Caco-2 (cell line): Measurements from ENCODE around the gene AMPH. TPM values are rescaled to one million over a fixed set of nuclear protein-coding genes. Genes with fewer than 3 reads are reported as not detected.

Source experiments
- BruUV-seq: library from RNA; stranded (reverse); fragments of 400-500 nt; replicated peaks from 2 replicates; lab custom pipeline; 2021; lab: Mats Ljungman, UMichigan
- CTCF ChIA-PET: fragments of 300-600 bp; sonication (Branson Sonifier 250); formaldehyde crosslinking; loops from one replicate; lab custom pipeline; 2022; ENCODE audit warnings: antibody characterized with exemption; lab: Charles Lee
- POLR2A ChIA-PET: fragments of 300-600 bp; sonication (Branson Sonifier 250); formaldehyde crosslinking; loops from one replicate; lab custom pipeline; 2022; ENCODE audit warnings: antibody characterized with exemption; lab: Charles Lee
- DNase-seq, 2 experiments: peaks; one replicate each; pipeline versions ENCODE4 v3.0.0 to v3.0.0-alpha.2; 2020 to 2022
- H3K27me3 ChIP-seq: replicated peaks from 2 replicates; pipeline ENCODE4 v1.6.0; 2011; ENCODE audit warnings: low read length; ENCODE audit not compliant: control insufficient read depth, insufficient read depth
- H3K36me3 ChIP-seq: 2 replicates; pipeline ENCODE4 v1.5.1; 2011; ENCODE audit warnings: low read length; ENCODE audit not compliant: control insufficient read depth, insufficient read depth
- H3K4me1 ChIP-seq: fragments of 250-450 bp; sonication (Bioruptor Pico); 2 replicates; pipeline ENCODE4 v1.5.1; 2020; ENCODE audit warnings: mild to moderate bottlenecking
- H3K4me3 ChIP-seq: 2 replicates; pipeline ENCODE4 v1.5.1; 2011; ENCODE audit warnings: low read depth, mild to moderate bottlenecking, control low read depth, low read length
- H3K9me3 ChIP-seq: fragments of 250-450 bp; sonication (Bioruptor Pico); 2 replicates; pipeline ENCODE4 v1.5.1; 2020; ENCODE audit warnings: mild to moderate bottlenecking, moderate library complexity
- H3K27ac Mint-ChIP-seq: one replicate; pipeline ENCODE4 v1.8.0; 2022; ENCODE audit warnings: mixed read lengths; ENCODE audit not compliant: unreplicated experiment
- H3K27me3 Mint-ChIP-seq: one replicate; pipeline ENCODE4 v1.8.0; 2022; ENCODE audit warnings: mixed read lengths; ENCODE audit not compliant: insufficient read depth, unreplicated experiment
- H3K36me3 Mint-ChIP-seq: one replicate; pipeline ENCODE4 v1.8.0; 2022; ENCODE audit warnings: mild to moderate bottlenecking, mixed read lengths; ENCODE audit not compliant: insufficient read depth, unreplicated experiment
- H3K4me1 Mint-ChIP-seq: one replicate; pipeline ENCODE4 v1.8.0; 2022; ENCODE audit warnings: low read depth, mixed read lengths; ENCODE audit not compliant: unreplicated experiment
- H3K4me3 Mint-ChIP-seq: one replicate; pipeline ENCODE4 v1.8.0; 2022; ENCODE audit warnings: mild to moderate bottlenecking, moderate library complexity, mixed read lengths; ENCODE audit not compliant: unreplicated experiment
- H3K9me3 Mint-ChIP-seq: one replicate; pipeline ENCODE4 v1.8.0; 2022; ENCODE audit warnings: mixed read lengths; ENCODE audit not compliant: unreplicated experiment
- intact Hi-C: fragments of 100-400 bp; cut with micrococcal nuclease; formaldehyde crosslinking; loops from one replicate; pipeline ENCODE4 v1.10.0; 2022; ENCODE audit not compliant: unreplicated experiment
- total RNA-seq: library from RNA; stranded (reverse); gene quantifications from 2 replicates; pipeline ENCODE4 v1.2.3, GENCODE V29; 2022
- TF ChIP-seq, protein P1 (sequence below), 2 experiments: fragments of 200-600 bp in 1 of 2; IDR thresholded peaks; 1 replicate in 1 of 2; 2 replicates in 1 of 2; pipeline versions ENCODE4 v1.5.1 to v1.8.0; 2011 to 2022; ENCODE audit warnings: antibody characterized with exemption in 1 of 2, control low read depth in 1 of 2, inconsistent platforms in 1 of 2, low read depth in 1 of 2, low read length in 1 of 2, mild to moderate bottlenecking in 1 of 2, moderate library complexity in 1 of 2; ENCODE audit not compliant: insufficient read depth in 1 of 2, severe bottlenecking in 1 of 2, unreplicated experiment in 1 of 2

The AMPH gene
- total RNA-seq, 1 experiment from 2014 or later, result not detected

DNA sequence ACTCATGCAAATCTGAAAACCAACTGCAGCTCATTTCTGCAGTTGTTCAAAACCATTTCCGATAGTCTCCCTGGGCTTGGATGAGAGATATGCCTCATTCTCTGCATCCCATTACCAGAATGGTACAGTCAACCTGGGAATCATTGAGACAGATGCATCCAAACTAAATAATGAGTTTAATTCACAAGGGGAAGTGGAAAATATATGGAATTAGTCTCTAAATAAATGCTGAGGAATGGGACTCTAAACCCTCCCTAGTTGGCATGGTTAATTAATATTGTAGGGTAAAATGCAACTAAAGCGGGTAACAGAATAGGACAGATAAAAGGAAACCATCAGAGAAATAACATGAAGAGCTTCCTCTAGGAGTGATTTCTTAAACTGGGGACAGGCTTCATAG is 118.9 kb downstream of the AMPH start:
- no TSS peak for BruUV-seq
- intact Hi-C loops, result no loop called here
- ChIA-PET POLR2A (no interaction called here), CTCF (no interaction called here)
- Histone ChIP-seq H3K36me3 (no peaks in the 10 kb centered on the region), H3K27me3 (no peaks in the 10 kb centered on the region; the same call in 1 of the 2 replicates), H3K9me3 (peaks cover 7% of the 10 kb centered on the region; the same call in 1 of the 2 replicates), H3K4me1 (no peaks in the 10 kb centered on the region), H3K4me3 (no peak overlapping the region)
- no peak overlapping the region for H3K27ac Mint-ChIP-seq
- peaks cover 5% of the 10 kb centered on the region for H3K27me3 Mint-ChIP-seq
- TF ChIP-seq, protein P1, sequence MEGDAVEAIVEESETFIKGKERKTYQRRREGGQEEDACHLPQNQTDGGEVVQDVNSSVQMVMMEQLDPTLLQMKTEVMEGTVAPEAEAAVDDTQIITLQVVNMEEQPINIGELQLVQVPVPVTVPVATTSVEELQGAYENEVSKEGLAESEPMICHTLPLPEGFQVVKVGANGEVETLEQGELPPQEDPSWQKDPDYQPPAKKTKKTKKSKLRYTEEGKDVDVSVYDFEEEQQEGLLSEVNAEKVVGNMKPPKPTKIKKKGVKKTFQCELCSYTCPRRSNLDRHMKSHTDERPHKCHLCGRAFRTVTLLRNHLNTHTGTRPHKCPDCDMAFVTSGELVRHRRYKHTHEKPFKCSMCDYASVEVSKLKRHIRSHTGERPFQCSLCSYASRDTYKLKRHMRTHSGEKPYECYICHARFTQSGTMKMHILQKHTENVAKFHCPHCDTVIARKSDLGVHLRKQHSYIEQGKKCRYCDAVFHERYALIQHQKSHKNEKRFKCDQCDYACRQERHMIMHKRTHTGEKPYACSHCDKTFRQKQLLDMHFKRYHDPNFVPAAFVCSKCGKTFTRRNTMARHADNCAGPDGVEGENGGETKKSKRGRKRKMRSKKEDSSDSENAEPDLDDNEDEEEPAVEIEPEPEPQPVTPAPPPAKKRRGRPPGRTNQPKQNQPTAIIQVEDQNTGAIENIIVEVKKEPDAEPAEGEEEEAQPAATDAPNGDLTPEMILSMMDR (IDR thresholded peaks at IDR 0.05; ENCODE audit: insufficient read depth in 1 of 2, low read depth in 1 of 2, low read length in 1 of 2, severe bottlenecking in 1 of 2, unreplicated experiment in 1 of 2), result no peak
- no peak overlapping the region for H3K4me3 Mint-ChIP-seq
- DNase-seq, result no peak
- no peaks in the 10 kb centered on the region for H3K36me3 Mint-ChIP-seq
- H3K4me1 Mint-ChIP-seq, result no peaks in the 10 kb centered on the region
- peaks cover 17% of the 10 kb centered on the region for H3K9me3 Mint-ChIP-seq

DNA sequence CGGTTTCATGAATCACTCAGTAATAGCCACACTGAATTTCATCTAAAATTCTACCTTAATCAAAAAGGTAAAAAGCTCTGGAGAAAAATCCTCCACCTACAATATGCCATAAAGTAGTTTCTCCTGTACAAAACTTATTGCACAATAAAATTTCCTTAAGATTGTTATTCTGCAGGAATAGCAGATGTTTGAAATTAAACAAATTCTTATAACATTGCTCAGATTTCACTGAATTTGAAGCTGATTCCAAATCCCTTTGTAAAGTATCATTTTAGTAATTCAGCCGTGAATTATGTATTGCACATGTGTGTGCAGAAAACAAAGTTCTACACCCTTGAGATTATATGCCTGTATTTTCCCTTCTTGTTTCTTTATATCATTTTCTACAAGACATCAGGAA is 123.8 kb downstream of the AMPH start:
- no peaks in the 10 kb centered on the region for H3K36me3 ChIP-seq
- H3K9me3 ChIP-seq, result no peaks in the 10 kb centered on the region
- no TSS peak for BruUV-seq
- Mint-ChIP-seq H3K4me3 (no peak overlapping the region), H3K4me1 (no peaks in the 10 kb centered on the region), H3K9me3 (no peaks in the 10 kb centered on the region), H3K27me3 (peaks cover 12% of the 10 kb centered on the region), H3K36me3 (no peaks in the 10 kb centered on the region), H3K27ac (no peak overlapping the region)
- H3K27me3 ChIP-seq, result no peaks in the 10 kb centered on the region; the same call in 1 of the 2 replicates
- CTCF ChIA-PET, result no interaction called here
- POLR2A ChIA-PET, result no interaction called here
- intact Hi-C loops, result no loop called here
- H3K4me1 ChIP-seq, result no peaks in the 10 kb centered on the region
- TF ChIP-seq, protein P1 (IDR thresholded peaks at IDR 0.05; ENCODE audit: insufficient read depth in 1 of 2, low read depth in 1 of 2, low read length in 1 of 2, severe bottlenecking in 1 of 2, unreplicated experiment in 1 of 2), result no peak
- no peak for DNase-seq
- no peak overlapping the region for H3K4me3 ChIP-seq

DNA sequence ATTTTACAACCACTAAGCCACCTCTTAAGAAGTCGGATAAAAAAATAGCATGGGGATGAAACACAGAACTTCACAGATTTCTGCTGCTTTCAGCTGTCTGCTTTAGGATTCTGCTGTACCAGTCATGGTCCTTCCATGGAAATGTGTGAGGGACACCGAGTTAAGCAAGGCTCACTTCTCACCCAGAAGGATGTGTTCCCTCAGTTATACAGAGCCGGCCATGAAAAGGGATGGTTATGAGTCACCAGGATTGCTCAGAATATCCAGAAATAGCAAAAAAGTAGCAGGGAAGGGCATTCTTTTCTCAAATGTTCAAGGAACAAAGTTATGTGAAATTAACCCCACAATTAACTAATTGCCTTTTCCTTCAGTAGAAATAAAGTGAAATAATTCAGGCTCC is 124.4 kb downstream of the AMPH start:
- Mint-ChIP-seq H3K27me3 (peaks cover 12% of the 10 kb centered on the region), H3K4me3 (no peak overlapping the region), H3K9me3 (no peaks in the 10 kb centered on the region), H3K36me3 (no peaks in the 10 kb centered on the region), H3K4me1 (no peaks in the 10 kb centered on the region), H3K27ac (no peak overlapping the region)
- ChIA-PET POLR2A (no interaction called here), CTCF (no interaction called here)
- no peaks in the 10 kb centered on the region for H3K36me3 ChIP-seq
- H3K4me3 ChIP-seq, result no peak overlapping the region
- no peak for DNase-seq
- TF ChIP-seq, protein P1 (IDR thresholded peaks at IDR 0.05; ENCODE audit: insufficient read depth in 1 of 2, low read depth in 1 of 2, low read length in 1 of 2, severe bottlenecking in 1 of 2, unreplicated experiment in 1 of 2), result no peak
- no TSS peak for BruUV-seq
- no peaks in the 10 kb centered on the region for H3K4me1 ChIP-seq
- H3K9me3 ChIP-seq, result no peaks in the 10 kb centered on the region
- no peaks in the 10 kb centered on the region; the same call in 1 of the 2 replicates for H3K27me3 ChIP-seq
- intact Hi-C loops, result no loop called here
